GM21447 (cell line): ENCODE results near the gene CLIC5.

Source experiments
- ATAC-seq: cut with Tn5 transposase; IDR thresholded peaks from one replicate; pipeline ENCODE4 v1.9.1; 2021; ENCODE audit not compliant: unreplicated experiment

The CLIC5 gene

DNA sequence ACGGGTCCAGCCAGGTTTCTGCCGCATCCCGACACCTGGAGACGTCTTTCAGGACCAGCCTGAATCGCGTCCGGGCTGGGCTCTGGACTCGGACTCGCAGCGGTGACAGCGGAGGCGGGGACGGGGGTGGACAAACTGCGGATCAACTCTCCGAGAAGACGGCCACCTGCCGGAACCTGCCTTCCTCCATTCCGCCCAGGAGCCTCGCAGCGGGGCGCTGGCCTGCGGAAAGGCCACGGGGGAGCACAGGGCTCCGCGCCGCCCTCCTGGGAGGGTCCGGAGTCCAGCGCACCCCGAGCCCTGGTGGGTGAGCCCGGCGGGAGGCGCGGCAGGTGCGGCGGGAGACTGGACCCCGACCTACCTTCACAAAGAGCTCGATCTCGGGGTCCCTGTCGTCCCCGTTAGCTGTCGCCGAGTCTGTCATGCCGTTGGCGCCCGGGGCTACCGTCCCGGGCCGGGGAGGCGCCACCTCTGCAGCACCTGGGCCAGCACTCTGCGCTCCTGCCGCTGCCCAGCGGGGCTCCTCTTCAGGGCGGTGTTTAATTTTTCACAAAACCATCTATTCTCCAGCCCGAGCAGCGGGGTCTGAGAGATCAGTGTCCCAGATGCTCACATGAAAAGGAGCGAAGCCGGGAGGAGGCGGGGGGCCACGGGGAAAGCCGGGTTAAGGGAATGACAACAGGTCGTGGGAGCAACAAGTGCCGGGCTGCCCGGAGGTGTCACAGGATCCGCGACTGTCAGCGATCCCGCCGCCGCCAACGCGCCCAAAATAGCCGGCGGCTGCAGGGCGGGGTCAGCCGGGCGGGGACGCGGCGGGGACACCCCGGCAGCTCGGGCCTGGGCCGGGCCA, at the start of gene CLIC5:
CLIC5 (minus strand) TSS at position 742 of the 850 bp plus-strand sequence; CDS start at position 424, 318 bp downstream.
- ATAC-seq = no peak

DNA sequence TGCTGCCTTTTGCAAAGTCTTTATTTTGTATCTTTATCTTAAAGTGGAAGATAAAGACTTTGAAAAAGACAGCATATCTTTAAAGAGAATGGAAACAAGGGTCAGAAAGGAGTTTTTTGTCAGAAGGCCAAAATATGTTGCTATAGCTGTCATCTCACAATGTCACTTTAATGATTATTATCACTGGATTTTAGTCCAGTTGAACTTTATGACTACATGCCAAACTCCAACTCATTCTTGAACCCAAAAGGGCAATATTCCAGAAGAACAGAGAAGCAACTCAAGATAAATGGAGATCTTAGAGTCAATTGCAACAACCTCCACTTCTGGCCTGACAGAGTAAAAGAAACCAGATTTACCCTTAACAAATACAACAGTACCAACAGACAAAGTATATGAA, 47.3 kb upstream of the CLIC5 start:
- no peak for ATAC-seq

DNA sequence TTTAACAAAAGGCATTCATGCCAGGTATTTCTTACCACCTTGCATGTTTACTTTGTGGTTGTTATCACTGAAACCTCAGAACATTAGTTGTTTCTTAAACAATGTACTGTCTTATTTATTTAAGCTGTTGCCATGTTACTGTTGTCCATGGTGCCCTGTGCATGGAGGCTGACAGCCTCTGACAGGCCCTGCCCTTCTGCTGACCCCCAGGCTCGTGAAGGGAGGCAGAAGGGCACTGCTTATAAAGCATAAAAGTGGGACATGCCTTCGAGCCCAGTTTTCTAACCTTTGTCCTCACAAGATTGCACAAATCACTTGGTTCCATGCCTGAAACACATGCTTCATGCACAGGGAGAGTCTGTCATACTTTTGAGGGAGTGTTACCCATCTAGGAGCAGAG, 46.7 kb upstream of the CLIC5 start:
- ATAC-seq = no peak

DNA sequence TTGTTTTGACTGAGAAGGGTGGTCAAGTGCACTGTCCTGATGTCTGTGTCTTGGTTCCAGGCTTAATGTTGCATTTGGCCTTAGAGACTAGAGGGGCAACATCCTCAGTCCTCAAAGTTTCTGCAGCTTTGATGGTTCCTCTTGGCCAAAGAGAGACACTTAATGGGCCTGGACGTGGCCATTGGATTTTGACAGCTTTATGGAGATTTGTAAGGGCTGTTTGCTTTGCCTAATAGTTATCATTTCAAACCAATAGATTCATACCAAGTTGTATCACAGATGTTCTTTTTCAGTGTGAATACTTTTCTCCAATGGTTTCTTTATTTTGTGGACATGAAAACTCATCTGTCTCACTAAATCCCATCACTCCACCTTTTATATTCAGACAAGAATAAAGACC, 45.8 kb upstream of the CLIC5 start:
- no peak for ATAC-seq

DNA sequence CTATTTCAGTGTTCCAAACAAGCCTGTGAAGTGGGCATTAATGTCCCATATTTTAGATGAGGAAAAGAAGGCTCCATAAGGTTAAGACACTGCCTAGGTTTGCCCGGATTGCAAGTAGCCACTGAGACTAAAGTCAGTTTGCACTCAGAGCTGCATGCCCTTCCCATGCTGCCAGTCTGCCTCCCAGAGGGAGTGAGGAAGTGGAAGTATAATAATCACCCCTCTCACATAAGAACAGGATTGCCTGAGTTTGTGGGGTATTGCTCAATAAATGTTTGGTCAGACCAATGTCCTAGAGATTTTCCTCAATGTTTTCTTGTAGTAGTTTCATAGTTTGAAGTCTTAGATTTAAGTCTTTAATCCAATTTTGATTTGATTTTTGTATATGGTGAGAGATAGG, 43.9 kb upstream of the CLIC5 start:
- ATAC-seq = no peak

DNA sequence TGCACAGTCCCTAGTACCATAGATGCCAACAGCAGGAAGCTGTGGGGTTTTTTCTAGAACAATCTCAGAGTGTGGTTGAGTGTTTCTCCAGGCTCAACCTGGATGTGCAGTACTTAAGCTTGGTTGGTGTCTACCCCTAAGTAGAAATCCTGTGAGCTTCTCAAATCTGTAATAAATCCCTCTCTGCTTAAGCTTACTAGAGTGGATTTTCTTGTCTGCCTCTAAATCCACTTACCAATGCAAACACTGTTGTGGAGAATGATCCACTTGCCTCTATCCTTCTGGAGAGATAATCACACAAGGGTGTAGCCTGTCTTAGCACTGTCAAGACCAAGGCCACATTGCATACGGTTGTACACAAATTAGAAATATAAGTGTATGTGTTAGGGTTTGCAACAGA, 43.3 kb upstream of the CLIC5 start:
- no peak for ATAC-seq

DNA sequence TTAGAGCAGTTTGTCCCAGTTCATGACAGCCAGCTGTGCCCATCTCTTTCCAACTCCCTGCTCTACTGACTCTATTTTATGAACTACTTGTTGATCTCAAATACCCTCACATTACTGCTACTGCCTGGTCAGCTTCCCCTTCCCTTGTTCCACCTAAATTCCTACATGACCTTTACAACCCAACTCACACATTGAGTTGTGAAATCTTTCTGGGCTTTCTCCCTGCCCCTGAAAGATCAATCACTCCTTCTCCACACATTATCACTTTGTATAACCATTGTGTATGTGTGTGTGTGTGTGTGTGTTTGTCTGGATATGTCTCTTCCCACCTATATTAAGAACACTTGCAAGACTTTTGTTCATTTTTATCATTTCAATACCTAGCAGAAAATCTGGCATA, 42.1 kb upstream of the CLIC5 start:
- ATAC-seq = no peak

DNA sequence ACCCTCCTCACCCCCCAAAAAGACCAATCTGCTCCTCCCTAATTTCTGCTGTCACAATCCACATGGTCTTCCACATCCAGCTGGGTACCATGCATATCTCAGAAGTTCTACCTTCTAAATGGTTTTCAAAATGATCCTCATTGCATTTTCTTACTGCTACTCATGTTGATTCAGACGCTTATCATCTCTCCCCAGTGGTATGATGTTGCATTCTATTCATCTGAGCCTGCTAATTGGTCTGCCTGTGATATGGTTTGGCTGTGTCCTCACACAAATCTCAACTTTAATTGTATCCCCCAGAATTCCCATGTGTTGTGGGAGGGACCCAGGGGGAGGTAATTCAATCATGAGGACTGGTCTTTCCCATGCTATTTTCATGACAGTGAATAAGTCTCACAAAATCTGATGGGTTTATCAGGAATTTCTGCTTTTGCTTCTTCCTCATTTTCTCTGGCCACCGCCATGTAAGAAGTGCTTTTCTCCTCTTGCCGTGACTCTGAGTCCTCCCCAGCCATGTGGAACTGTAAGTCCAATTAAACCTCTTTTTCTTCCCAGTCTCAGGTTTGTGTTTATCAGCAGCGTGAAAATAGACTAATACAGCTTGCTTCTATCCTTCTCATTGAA, 41.4 kb upstream of the CLIC5 start:
- ATAC-seq = no peak

DNA sequence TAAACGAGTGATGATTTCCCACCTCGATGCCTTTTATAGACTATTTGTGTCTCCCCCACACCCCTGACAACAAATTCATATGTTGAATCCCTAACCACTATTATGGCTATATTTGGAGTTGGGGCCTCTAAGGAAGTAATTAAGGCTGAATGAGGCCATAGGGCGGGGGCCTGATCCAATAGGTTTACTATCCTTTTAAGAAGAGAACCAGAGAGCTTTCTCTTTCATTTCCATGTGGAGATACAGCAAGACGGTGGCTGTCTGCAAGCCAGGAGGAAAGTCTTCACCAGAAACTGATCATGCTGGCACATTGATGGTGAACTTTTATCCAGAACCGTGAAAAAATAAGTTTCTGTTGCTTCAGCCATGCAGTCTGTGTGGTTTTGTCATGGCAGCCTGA, 38.9 kb upstream of the CLIC5 start:
- no peak for ATAC-seq

DNA sequence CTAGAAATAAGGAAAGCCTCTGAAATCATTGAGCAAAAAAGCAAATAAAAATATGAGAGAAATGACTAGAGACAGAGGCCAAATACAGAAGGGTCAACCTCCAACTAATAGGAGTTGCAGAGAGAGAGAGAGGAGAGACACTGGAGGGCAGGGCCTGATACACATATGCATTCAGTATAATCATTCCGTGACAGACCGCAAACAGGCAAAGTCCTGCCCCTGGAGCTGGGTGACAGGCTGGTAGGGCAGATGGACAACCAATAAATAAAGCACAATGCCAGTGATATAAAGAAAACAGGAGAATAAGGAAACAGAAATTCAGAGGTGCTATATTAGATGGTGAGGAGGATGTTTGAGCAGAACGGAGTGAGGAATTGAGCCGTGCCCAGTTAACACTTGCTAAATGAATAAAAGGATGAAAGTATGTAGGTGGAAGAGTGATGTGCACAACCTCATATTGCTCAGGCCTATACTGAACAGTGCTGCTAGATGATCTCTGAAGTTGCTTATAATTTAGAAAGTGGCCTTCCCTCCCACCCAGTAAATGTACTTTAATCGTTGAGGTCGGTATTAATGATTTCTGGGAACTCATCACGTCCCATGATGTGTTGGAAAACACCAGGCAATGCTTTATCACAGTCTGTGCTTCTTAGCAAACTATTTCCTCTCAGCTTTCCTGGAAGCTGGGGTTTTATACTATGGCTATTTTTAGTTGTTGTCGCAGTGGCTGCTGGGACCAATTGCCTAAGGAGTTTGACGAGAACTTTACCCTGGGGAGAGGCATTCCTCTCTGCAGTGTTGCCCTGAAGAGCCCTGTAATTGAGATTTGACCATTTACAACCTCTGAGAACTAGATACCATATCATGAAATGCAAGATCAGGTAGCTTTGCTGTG, 37.6 kb upstream of the CLIC5 start:
- ATAC-seq = no peak

DNA sequence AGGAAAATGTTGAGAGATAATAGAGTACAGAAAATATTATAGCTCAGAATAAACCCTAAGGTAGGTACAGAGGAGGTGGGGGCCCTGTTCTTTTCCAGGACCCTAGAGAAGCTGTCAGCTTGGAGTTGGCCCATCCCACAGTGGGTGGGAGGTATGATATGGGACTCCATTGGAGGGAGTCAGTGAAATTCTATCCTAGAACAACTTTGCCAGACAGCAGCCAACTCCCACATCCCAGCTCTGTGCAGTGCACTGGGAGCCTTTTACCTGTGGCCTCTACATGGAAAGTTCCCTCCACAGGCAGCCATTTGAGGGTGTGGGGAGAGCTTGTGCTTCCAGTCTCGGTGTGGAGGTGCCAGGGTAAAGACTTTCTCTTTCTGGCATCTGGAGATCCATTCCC, 36.8 kb upstream of the CLIC5 start:
- no peak for ATAC-seq

DNA sequence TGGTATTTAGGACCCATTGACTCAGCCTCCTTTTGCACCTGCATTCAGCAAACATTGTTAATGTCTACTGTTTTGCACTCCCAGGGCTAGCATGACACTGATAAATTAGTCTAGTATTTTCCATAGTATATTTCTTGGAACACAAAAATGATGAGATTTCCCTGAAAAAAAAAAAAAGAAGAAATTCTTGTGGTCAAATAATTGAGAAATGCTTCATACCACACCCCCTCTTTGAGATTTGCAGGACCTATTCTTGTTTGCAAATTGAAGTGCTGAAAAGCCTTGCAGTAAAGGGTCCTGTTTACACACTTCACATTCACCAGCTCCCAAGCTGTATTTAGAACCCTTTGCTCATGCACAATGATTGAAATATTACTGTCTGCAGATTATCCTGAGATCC, 36.3 kb upstream of the CLIC5 start:
- ATAC-seq = no peak

DNA sequence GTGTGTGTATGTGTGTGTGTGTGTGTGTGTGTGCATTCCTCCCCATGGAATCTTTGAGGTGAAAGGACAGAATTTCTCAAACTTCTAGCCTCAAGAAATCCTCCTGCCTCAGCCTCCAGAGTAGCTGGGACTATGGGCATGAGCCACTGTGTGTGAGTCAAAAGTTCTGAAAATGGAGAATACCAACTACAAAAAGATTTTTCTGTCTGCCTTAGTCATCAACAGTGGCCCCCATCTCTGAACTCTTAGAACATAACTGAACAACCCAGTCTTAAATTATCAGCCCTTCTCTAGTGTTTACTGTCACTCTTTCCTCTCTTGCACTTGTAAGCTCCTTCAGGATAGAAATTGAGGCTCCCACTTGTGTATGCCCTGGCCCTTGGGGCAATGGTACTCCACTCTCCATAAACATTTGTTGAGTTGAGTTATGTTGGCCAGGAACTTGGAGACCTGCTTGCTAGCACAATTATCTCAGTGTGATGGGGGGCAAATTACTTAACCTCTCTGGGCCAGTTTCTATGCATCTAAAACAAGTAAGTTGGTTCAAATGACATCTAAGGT, 35.3 kb upstream of the CLIC5 start:
- no peak for ATAC-seq

DNA sequence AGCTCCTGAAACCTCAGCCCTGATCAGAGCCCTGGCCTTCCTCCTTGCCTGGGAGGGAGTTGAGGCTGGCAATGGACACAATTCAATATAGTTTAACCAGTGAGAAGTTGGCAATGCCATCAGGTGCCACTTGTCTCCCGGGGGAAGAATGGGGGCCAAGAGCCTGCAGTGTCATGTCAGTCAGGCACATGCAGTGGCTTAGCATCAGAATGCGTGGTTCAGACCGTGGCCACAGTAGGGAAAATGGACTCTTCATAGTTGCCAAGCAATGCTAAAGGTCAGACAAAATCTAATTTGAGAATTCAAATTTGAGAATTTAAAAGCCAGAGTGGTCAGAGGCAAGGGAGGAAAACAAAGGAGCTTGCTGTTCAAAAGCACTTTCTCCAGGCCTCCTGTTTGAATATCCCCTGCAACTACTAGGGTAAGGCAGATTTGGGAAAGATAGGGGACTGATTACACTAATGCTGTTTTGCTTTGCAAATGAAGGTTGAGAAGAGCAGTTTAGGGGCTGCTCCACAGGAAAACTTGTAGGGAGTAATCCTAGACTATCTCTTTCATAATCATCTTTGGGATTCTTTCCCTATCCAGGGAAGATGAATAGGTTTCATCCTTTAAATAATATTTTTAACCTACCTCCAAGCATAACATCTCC, 33.1 kb upstream of the CLIC5 start:
- ATAC-seq = no peak

DNA sequence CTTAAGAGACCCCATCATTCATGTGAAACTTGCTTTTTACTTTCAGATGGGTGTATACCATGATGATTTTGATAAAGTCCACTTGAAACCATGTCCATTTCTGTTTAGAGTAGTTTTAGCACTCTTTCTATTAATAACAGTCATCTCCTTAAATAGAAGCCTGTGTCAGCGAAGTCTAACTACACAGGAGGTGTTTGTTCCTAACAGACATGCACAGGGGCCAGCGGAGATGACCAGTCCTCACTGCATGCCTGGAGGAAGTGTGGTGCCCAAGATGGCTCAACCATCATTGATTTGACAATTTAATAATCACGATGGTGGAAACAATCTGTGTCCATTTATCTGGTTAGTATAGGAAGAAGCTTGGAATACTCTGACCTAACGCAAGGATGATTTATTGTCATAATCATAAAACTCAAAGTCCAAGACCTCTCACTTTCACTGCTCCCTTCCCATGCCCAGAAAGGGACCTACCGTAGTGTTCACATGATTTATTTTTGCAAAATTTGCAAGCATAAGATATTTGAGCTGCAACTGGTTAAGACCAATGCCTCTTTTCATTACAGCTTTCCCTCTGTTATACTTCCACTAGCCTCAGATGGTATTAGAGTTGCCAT, 31.0 kb upstream of the CLIC5 start:
- ATAC-seq = no peak

DNA sequence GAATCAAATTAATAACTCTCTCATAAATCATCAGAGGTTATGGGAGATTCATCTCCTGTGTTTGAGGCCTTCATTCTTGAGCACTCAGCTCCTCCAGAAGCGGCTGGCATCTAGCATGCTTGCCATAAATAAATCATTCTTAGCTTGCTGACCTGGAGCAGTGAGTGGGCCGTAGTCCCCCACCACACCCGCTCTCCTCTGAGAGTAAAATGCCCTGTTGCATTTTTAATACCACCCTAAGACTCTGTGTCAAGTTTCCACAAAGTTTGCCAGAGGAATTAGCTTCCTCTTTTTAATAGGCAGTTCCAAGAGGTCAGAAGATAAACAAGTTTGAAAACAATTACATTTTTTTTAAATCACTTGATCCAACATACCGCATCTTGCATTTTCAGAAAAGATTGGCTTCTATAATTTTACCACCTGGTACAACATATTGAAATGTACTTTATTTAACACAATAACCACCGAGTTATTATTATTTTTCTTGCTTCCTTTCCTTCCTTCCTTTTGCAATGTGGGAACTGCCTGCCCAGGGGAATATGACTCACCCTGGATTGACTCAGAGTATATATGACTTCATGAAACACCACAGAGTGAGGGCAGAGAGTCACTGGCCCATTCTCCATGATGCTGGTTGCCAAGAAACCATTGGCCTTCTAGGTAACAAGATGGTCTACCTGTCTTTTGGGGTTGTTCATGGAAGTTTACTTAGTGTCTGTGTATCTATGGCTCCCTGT, 29.4 kb upstream of the CLIC5 start:
- no peak for ATAC-seq

DNA sequence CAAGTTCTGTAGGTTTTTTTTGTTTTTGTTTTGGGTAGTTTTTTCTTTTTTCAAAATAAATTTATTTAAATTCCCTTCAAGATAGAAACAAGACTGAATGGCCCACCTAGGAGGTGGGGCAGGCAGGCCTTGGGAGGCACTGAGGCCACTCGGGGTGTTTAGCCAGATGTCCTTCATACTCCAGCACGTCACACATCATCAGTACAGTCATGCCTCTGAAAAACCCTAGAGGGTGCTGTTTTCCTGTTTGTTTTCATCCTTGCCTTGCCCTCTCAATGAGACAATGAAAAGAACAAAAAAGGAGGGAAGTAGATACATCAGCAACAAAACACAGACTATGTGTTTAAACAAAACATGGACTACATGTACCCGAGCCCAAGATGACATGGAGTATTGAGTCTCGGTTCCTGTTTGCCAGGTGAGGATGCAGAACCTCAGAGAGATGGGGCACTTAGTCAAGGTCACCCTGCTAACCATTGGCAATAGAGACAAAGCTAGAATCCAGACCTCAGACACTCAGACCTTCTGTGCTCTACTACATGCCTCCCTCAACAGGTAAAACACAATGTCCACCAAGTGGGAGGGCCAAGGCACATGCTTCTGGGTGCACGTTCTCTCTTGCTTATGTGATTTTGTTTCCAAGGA, 26.8 kb upstream of the CLIC5 start:
- ATAC-seq = peak; percentile 86

DNA sequence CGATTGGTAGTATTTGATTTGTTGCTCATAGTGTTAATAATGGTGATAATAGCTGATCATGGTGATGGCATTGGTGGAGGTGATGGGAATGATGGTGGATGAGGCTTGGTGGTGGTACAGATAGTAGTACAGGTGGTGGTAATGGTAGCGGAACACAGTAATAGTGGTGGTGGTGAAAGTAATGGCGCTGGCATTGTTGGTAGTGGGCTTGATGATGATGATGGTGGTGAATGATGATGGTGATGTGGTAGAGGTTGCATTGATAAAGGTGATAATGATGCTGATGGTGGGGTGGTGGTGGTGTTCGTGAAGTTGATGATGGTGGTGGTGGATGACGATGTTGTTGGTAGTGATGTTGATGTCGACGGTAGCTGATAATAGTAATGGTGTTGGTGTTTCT, 24.6 kb upstream of the CLIC5 start:
- ATAC-seq = no peak

DNA sequence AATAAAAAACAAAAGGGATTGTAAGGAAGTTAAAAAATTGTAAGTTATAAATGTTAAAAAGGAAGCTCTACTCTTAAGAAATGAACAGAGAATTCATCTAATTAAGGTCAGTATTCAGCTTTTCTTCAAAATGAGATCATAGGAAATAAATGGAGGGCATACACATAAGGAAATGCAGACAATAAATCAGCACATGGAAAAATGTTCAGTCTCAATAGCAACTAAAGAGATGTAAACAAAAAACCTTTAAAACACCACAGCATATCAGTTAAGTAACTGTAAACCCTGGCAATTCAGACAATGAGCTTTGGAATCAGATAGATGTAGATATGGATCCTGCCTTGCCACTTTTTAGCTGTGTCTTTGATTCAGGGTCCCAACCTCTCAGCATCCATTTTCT, 24.0 kb upstream of the CLIC5 start:
- no peak for ATAC-seq
